ENCODE measurements around the gene SPATS1.

Gene SPATS1

DNA sequence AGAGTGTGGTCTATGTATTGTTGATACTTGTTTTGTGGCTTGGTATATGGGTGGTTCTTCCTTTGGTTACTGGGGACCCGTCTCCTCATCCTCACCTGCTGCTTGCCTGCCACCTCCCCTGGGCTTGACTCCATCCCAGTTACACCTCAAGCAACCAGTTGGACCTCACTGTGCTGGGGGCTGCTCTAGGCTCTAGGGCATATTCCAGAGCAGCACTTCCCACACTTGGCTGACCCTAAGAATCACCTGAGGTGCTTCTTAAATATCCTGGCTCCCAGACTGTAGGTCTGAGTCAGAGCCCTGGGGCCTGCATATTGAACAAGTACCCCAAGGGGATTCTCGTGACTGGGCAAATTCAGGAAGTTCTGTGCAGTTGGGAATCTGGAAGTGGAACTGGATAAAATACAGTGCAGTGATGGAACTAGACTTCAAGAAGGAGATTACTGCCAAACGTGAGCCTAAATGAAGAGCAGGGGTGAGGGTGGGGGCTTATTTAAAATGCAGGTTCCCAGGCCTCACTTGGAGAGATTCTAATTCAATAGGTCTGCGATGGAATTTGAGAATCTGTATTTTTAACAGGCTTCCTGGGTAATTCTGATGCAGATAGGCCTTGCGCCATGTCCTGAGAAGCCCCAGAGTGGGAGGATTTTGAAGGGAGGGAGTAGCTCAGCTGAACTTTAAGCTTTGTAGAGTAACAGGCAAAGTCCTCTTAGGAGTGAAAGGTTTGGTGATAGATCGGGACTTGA, 7.6 kb downstream of the SPATS1 start:
- DNase-seq: no peak

DNA sequence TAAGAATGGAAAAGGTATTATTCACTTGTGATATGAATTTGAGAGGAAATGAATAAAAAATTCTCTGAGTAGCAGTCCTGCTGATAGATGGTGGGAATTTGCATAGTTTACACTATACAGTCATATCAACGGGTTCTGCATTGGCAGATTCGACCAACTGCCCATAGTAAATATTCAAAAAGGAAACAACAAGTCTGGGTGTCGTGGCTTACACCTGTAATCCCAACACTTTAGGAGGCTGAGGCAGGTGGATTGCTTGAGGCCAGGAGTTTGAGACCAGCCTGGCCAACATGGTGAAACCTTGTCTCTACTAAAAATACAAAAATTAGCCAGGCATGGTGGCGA, 8.2 kb downstream of the SPATS1 start:
- peak; percentile 50 for DNase-seq

DNA sequence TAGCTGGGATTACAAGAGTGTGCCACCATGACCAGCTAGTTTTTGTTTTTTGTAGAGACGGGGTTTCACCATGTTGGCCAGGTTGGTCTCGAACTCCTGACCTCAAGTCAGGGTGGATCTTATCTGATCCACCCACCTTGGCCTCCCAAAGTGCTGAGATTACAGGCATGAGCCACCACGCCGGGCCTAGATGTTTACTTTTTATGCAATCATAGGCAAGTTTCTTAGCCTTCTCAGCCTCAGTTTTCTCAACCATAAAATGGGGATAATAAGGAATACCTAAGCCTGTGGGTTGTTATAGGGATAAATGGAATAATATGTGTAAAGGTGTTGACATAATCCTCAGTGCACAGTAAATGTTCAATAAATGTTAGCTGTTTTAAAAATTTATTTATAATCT, 9.8 kb downstream of the SPATS1 start:
- DNase-seq: no peak

DNA sequence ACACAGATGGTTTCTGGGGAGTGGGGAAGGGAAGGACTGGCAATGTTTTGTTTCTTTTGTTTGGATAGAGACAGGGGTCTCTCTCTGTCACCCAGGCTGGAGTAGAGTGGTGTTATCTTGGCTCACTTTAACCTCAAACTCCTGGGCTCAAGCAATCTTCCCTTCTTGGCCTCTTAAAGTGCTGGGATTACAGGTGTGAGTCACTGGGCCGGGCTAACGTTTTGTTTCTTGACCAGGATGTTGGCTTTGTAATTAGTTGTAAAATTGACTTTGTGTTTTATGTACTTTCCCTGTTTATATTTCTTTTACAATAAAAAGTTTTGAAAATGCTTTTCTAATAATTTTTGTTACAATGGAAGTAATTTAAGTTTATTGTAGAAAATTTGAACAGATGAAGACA, 10.9 kb downstream of the SPATS1 start:
- no peak for DNase-seq

DNA sequence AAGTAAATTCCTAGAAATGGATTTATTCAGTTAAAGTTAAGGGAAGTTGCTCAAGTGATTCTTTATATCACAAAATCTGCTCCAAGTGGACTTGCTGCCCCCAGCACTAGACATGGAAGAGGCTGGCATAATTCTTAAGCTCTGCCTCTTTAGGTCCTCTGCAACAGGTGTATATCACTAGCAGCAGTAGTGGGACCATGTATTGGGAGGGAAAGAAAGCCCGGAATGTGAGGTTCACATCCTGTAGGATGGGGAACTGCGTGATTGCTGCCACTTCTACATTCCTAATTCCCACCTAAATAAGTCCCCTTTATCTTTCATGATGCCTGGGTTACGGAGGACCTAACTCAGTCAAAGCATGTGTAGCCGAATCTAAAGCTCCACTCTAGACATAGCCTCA, 13.2 kb downstream of the SPATS1 start:
- DNase-seq: no peak

DNA sequence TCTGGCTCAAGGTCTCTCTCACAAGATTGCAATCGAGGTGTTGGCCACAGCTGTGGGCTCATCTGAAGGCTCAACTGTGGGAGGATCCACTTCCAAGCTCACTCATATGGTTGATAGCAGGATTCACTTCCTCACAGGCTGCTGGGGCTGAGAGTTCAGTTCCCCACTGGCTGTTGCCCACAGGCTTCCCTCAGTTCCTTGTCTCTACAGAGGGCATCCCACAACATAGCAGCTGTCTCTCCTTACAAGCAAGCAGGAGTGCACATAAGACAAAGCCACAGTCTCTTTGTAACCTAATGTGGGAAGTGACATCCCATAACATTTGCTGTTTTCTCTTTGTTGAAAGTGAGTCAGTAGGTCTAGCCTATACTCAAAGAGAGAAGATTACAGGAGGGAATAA, 14.0 kb downstream of the SPATS1 start:
- DNase-seq: no peak

DNA sequence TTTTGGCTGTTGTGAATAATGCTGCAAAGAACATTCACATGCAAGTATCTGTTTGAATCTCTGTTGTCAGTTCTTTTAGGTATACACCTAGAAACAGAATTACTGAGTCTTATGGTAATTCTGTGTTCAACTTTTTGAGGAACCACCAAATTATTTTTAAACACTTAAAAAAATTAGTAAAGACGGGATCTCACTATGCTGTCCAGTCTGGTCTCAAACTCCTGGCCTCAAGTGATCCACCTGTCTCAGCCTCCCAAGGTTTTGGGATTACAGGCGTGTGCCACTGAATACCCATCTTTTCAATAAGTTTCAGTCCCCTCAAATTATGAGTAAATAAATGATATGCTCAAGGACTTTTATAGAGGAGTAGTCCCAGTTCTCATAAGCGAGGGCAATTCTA, 17.5 kb downstream of the SPATS1 start:
- DNase-seq: no peak

DNA sequence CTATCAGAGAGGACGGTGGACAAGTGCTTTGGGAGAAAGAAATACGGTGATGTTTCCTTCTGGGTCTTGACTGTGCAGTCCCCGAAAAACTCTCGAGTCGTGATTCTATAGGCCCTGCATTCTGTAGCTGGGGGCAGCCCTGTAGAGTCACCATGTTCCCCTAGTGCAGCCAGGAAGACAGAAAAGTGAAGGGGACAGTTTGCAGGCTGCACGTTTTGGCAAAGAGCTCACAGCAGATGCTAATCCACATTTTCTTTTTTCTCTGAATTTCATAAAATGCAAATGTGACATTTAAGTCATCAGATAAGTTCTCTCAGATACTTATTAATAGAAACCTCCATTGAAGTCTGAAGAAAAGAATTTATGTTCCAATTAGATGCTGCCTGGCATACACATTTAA, 19.5 kb downstream of the SPATS1 start:
- DNase-seq: no peak

DNA sequence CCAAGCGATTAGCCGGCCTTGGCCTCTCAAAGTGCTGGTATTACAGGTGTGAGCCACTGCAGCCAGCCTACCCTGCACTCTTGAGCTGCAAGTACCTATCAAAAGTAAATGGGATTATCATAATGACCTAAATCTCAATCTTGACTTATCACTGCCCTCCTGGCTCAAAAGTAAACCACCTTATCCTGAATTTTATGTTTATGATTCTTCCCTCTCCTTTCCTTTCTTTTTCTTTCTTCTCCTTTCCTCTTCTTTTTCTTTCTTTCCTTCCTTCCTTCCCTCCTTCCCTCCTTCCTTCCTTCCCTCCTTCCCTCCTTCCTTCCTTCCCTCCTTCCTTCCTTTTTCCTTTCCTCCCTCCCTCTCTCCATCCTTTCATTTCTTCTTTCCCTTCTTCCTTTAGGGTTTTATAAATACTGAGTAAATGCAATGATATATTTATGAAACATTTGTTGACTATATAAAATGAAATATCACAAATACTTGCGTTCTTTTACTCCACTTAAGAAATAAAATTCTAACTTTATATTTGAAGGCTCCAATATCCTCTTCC, 21.0 kb downstream of the SPATS1 start:
- no peak for DNase-seq

DNA sequence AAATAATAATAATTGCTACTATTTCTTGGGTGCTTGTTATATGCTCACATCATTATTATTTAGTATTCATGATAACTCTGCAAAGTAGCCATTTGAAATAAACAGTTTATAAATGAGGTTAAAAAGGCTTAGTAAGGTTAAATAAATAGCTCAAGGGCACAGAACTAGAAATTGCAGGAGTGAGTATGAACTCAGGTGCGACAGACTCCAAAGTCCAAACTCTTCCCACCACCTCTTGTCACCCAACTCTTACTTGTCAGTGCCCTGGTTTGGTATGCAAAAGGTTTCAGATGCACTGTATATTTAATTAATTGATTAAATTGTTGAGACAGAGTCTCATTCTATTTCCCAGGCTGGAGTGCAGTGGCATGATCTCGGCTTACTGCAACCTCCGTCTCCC, 24.3 kb downstream of the SPATS1 start:
- no peak for DNase-seq

DNA sequence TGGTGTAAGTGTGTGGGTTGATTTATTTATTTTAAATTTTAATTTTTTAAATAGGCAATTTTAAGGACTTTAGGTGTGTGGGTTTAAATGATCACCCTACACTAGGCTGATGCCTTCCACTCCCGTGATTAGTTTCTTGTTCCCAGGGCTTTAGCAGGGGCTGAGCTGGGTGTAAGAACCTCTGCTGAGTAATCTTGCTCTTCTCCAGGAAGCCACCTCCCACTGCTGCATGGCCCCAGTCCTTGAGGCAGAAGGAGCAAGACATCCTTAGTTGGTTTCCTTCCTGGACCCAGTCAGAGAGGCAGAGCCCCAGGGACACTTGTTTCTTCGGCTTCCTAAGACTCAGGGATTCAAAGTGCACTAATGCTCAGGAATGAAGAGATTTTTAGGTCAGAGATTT, 25.2 kb downstream of the SPATS1 start:
- DNase-seq: no peak

DNA sequence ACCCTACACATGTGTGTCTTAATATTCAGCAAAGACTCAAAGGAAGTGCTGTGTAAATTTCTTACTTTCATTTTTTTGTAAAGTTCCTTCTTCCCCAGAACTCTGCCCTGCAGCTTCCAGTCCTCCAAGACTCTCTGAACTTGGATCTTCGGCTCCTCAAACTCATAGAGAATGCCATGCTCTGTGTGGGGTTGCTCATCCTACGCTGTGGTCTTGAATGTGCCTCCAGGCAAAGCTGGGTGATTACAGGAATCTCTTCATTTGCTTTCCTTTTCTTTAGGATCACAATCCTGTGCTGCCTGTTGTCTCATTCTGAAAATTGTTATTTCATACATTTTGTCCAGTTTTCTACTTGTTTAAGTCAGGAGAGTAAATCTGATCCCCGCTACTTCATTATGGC, 30.6 kb downstream of the SPATS1 start:
- DNase-seq: no peak

DNA sequence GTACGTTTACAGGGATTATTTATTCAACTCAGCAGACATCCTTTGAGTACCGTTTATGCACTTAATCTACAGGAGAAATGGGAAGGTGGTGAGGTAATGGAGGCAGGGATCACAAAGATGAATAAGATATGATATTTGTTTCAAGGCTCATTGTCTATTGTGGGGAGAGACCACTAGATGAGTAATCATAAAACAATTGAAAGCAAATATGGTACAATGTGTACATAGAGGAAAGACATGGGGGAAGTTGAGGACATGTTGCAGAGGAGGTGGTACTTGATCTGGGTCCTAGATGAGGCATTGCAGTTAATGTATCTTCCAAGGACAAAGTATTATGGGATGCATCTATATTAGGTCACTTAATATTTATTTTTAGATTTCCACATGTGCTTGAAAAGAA, 31.3 kb downstream of the SPATS1 start:
- DNase-seq: no peak

DNA sequence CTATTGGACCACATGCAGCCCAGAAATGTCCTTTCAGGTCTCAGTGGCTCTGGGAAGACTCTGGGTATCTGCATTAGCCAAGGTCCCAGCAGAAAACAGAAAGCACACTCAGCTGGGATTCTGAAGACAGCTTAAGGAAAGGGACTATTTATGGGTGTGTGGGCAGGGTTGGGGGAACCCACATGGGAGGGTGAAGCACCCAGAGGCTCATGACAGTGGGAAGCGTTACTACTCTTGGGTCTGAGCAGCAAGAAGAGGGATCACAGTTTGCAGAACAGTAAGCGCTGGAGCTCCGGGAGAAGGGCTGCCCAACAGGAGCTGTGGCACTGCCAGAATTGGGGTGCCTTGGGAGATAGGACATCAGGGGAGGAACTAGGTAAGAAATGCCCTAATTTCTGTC, 32.6 kb downstream of the SPATS1 start:
- no peak for DNase-seq

DNA sequence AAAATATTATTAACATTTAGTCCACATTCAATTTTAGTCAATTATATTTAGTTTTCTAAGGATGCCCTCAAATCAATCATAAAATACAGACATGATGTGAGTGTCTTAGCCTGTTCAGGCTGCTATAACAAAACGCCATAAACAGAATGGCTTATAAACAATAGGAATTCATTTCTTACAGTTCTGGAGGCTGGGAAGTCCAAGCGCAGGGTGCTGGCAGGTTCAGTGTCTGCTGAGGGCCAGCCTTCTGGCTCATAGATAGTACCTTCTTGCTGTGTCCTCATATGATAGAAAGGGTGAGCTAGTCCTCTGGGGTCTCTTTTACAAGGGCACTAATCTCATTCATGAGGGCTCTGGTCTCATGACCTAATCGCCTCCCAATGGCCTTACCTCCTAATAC, 35.0 kb downstream of the SPATS1 start:
- DNase-seq: no peak

DNA sequence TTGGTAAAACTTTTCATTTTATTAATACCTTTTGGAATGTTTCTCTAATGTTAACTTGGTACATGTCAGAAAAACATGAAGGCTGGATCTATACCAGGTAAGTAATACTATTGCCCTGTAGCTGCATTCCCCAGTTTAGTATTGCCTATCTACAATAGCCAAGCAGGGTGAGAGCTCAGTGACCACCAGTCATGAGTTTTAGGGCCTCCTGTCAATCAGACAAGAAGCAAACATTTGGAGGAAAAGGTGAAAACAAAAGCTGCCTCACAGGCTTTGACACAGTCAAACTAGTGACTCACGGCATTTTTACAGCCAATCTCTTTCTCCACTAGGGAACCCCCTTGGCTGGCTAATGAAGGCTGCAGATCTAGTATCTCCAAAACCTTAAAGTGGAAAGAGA, 35.5 kb downstream of the SPATS1 start:
- DNase-seq: no peak

DNA sequence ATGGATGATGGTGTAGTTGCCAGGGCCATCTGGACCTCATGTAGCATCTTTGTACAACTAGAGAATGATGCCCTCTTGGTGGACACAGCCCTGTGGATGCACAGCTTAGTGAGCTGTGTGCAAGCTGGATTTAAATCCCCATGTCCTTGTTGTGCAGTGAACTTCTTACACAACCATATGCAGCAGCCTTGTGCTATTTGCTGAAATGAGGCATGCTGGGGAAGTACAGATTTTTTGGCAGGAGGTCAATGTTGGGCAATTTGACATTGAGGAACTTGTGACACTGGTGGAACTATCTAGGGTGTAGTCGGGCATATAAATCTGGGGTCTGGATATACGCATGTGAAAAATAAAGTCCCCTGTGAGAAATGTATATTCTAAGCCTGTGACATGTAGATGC, 39.3 kb downstream of the SPATS1 start:
- no peak for DNase-seq

DNA sequence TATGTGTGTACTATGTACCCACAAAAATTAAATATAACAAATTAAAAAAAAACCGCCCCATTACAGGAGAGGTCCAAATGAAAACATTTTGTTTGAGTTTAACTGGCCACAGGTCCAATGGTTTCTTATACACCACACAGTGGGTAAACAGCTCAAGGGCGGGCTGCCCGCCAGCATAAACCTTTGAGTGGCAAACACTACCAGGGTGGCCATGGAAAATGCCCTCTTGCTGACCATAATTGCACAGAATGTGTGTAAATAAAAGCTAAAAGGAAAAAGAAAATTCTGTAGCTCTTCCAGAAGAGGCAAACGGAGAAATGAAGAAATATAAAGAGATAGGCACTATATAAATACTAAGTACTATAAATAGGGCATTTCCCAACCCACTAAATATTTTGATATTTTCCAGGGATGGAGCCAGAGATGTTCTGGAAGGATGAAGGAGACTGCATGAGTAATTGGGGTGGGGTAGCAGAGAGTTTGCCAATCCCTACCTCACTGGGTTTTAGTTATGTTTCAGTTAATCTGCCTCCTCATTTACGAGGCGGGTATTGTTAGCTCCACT, 44.0 kb downstream of the SPATS1 start:
- DNase-seq: no peak

DNA sequence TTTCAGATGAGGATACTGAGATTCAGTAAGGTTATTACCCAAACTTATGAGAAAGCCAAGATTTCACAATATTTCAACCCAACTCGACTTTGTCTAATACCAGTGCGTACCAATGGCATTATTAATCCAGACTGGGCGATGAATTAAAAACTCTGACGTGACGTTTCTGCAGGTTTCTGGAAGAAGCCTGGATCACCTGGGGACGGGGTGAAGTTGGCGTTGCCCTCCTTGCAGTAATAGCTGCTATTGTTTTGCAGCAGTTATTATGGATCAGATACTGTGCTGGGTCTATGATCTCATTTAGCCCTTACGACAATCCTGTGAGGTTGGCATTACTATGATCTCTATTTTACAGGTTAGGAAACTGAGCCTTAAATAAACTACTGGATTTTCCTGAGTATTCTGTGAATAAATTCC, 44.5 kb downstream of the SPATS1 start:
- DNase-seq: no peak

DNA sequence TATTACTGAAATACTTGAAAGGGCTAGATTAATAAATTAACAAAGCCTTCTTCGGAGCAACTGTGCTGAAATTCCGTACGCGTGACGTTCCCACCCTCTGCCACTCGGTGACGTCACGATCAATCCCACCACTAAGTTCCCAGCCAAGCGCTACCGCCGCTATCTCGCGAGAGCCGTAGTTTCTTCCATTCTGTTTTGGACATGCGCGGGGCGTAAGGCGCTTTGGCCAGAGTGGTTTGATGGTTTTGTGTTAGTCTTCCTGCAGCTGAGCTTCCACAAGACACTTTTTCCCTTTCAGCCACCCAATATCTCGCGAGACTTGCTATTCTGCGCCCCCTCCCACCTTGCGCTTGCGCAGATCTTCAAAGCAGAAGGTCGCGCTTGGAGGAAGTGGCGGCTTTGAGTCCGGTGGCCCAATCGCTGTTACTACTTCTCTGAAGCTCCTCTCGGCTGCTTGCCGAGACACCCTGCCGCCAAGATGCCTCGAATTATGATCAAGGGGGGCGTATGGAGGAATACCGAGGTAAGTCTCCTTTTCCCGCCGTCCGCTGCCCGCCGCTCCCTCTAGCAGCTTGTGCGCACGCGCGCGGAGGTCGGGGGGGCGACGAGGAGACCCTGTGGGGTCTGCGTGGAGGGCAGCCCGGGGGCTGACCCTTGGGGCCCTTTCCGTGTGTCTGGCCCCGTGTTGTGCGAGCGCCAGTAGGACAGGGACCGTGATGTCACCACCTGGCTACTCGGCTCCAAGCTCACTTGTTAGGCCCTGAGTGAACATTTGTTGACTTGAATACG, 45.1 kb downstream of the SPATS1 start, which contains the start of gene CDC5L:
TSS of gene CDC5L (plus strand) at position 361 of the 789 bp plus-strand sequence. CDS start at position 479, 118 bp downstream.
- DNase-seq: peak; percentile 98

DNA sequence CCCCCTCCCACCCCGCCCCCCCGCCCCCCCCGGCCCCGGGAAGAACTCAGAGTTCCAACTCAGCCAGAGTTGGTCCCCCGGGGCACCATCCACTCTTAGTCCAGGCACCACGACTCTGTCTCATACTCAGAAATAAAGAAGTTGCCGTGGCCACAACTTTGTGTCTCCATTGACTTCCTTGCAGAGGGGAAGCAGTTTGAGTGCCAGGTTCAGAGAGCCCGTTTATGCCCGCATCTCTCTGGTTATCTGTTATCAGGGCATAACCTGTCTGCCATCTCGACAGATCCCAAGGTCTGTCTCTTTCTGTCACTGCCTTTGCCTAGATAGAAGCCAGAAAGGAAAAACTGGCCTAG, 45.7 kb downstream of the SPATS1 start:
- no peak for DNase-seq

DNA sequence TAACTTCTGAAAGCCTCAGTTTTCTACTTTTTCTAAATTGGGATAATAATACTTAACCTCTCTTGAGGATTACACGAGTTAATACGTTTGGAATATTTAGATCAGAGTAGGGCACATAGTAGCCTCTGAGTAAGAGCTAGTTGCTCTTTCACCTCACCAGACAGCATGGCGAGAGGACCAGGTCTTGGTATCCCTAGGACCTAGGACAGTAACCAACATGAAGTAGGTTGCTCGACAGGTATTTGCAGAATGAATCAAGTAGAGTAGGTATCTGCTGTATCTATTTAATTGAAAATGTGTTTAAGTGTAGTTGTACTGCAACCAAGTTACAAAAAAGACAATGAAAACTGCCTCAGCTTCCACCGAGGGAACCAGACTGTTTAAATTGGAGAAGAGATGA, 46.4 kb downstream of the SPATS1 start:
- no peak for DNase-seq

DNA sequence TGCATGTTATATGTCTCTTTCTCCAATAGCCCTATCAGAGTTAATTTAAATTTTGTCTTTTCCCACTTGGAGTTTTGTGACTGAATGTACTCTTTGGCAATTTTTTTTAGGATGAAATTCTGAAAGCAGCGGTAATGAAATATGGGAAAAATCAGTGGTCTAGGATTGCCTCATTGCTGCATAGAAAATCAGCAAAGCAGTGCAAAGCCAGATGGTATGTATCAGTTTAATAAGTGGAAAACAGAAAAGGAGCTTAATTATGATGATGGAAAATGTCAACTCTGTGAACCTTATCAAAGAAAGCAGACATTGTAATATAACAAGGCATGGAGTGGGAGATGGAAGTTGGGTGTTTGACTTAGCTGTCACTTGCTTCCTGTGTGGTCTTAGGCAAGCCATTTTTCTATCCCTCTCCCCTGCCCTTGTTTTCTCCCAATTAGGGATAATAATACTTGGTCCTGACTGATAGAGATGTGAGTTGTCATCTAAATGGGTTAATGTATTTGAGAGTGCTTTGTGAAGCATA, 47.8 kb downstream of the SPATS1 start:
- no peak for DNase-seq
